ENCODE results near the gene ARRB2. TPM values are rescaled to one million over a fixed set of nuclear protein-coding genes. Genes with fewer than 3 reads are reported as not detected.
A peak's percentile ranks its signal among the peaks of the same experiment; 100 is the strongest.
"Not testable (repeated sequence)": the region's sequence is repeated elsewhere in the genome, so short reads cannot be mapped to it uniquely, and the experiment has no call there.

The ARRB2 gene
- total RNA-seq, 2 experiments from 2014 or later, result 210 to 226 TPM

DNA sequence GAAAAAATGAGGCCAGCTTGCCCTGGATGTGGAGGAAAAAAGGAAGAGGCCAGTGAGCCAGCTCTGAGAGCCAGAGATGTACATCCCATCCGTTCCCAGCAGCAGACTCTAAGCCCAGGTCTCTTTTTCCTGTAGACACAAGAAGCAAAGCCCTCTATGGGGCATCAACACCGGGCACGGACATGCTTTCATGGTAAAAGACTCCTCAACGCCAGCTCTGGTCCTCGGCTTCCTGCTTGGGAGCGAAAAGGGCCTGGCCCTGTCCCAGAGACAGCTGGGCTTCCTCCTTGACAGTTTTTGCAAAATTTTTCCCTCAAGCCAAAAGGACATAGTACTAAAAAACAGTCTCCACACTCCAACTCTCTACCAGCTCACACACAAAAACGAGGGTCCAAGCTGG is 33.6 kb upstream of the ARRB2 start:
- Mint-ChIP-seq H3K4me3 (no peak overlapping the region), H3K4me1 (ENCODE audit: low read depth) (peaks cover 11% of the 10 kb centered on the region), H3K27ac (no peak overlapping the region), H3K9me3 (no peaks in the 10 kb centered on the region), H3K27me3 (no peaks in the 10 kb centered on the region), H3K36me3 (peaks cover 53% of the 10 kb centered on the region)
- no peak for DNase-seq
- ChIA-PET POLR2A (no interaction called here), CTCF (no interaction called here)
- intact Hi-C loops (cut with micrococcal nuclease), result no loop called here

DNA sequence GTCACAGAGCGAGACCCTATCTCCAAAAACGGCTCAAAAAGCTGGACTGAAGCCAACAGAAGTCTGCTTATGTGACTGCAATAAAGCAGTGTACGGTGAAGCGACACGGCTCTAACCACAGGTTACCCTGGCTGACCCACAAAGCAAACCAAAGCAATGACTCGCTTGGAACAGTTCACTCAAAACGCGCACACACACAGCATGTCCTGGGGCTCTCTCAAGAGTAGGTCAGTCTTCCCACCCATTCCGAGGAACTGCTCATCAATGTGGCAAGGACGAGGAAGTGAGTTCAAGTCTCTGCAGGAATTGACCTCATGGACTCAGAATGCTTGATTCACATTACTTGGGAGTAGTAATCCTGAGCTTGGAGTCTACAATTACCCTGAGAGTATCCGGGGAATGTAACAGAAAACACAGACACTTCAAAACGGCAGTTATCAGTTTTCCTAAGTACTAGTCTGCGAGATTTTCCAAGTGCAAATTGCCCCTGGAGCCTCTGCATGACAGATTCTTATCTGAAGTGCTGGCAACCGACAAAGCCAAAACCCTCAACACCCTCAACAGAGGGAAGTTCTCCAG is 31.9 kb upstream of the ARRB2 start:
- intact Hi-C loops (cut with micrococcal nuclease), result loop anchor here (2.0 kb wide), 1 partner anchor 22 kb away; no protein-coding TSS in a partner anchor
- H3K9me3 Mint-ChIP-seq, result no peaks in the 10 kb centered on the region
- H3K27me3 Mint-ChIP-seq, result no peaks in the 10 kb centered on the region
- peaks cover 56% of the 10 kb centered on the region for H3K36me3 Mint-ChIP-seq
- POLR2A ChIA-PET, result no interaction called here
- H3K27ac Mint-ChIP-seq, result peak overlapping the region; percentile 49
- peak; percentile 71 for DNase-seq
- no peak overlapping the region for H3K4me3 Mint-ChIP-seq
- peaks cover 11% of the 10 kb centered on the region for H3K4me1 Mint-ChIP-seq (ENCODE audit: low read depth)
- CTCF ChIA-PET, result no interaction called here

DNA sequence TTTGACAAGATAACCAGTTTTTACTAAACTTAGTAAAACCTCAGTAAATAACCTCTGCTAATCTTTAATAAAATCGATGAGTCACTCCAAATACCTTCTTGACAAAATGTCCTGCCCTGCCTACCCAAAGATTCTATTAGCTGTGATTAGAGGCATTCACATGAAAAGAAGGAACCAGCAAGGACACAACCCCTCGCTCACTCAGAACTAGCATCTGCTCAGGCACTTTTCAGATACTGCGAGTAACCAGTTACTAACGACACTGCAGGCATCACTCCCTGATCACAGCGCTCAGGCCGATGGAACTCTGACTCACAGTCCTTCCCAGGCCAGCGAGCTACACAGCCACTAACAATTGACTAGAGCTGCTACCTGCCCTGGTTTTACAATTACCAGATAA is 30.8 kb upstream of the ARRB2 start:
- H3K4me1 Mint-ChIP-seq (ENCODE audit: low read depth), result peaks cover 11% of the 10 kb centered on the region
- no peak for DNase-seq
- no peak overlapping the region for H3K4me3 Mint-ChIP-seq
- ChIA-PET CTCF (interaction anchor here (0.6 kb wide), 1 partner anchor 8 kb away, joined by 3 read pairs; no protein-coding TSS in a partner anchor), POLR2A (no interaction called here)
- H3K36me3 Mint-ChIP-seq, result peaks cover 58% of the 10 kb centered on the region
- H3K9me3 Mint-ChIP-seq, result no peaks in the 10 kb centered on the region
- H3K27me3 Mint-ChIP-seq, result no peaks in the 10 kb centered on the region
- intact Hi-C loops (cut with micrococcal nuclease), result loop anchor here (2.0 kb wide), 1 partner anchor 23 kb away; no protein-coding TSS in a partner anchor
- H3K27ac Mint-ChIP-seq, result no peak overlapping the region

DNA sequence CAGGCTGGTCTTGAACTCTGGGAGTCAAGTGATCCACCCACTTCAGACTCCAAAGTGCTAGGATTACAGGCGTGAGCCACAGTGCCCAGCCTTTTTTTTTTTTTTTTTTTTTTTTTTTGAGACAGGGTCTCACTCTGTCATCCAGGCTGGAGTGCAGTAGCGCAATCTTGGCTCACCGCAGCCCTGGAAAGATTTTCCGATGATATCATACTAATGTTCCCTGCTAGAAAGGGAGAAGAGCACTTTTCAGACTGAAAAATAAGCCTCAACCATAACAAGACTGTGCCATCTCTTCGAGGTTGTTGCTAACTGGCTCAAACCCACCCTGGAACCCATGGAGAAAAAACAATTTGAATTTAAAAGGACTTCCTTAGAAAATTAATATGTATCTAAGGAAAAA is 26.7 kb upstream of the ARRB2 start:
- CTCF ChIA-PET, result interaction anchor here (0.7 kb wide), 1 partner anchor 67 kb away, joined by 3 read pairs; no protein-coding TSS in a partner anchor
- H3K27ac Mint-ChIP-seq; DNase-seq; H3K9me3 Mint-ChIP-seq; POLR2A ChIA-PET; H3K4me3 Mint-ChIP-seq; intact Hi-C loops (cut with micrococcal nuclease); H3K27me3 Mint-ChIP-seq: not testable (repeated sequence)
- Mint-ChIP-seq H3K4me1 (ENCODE audit: low read depth) (peaks cover 16% of the 10 kb centered on the region), H3K36me3 (peaks cover 43% of the 10 kb centered on the region)

DNA sequence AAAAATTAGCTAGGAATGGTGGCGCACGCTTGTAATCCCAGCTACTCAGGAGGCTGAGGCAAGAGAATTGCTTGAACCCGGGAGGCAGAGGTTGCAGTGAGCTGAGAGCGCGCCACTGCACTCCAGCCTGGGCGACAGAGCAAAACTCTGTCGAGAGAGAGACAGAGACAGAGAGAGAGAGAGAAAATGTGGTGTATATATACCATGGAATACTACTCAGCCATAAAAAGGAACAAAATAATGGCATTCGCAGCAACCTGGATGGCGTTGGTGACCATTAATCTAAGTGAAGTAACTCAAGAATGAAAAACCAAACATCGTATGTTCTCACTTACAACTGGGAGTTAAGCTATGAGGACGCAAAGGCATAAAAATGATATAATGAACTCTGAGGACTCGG is 20.6 kb upstream of the ARRB2 start:
- H3K9me3 Mint-ChIP-seq; H3K4me3 Mint-ChIP-seq; intact Hi-C loops (cut with micrococcal nuclease); DNase-seq; H3K27ac Mint-ChIP-seq; POLR2A ChIA-PET; H3K27me3 Mint-ChIP-seq: not testable (repeated sequence)
- H3K4me1 Mint-ChIP-seq (ENCODE audit: low read depth), result peaks cover 41% of the 10 kb centered on the region
- CTCF ChIA-PET, result interaction anchor here (1.2 kb wide), 1 partner anchor 20 kb away, joined by 3 read pairs; the partner anchor contains the start of gene ARRB2
- peaks cover 49% of the 10 kb centered on the region for H3K36me3 Mint-ChIP-seq

DNA sequence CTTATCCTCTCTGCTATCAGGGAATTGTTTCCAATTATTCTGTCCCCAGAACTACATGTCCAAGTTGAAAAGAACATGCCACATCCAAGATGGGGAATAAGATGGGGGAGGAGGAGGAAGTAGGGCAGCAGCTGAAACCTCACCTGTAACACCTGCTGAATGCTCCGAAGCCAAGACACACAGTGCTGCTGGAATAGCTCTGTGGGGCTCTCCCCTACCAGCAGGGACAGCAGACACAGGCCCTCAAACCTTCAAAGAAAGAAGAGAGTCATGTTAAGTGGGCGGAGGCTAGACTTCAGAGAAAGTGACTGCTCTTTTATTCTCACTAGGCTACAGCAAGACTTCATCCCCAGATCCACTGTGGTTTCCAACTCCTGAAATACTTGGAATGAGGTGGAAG is 19.7 kb upstream of the ARRB2 start:
- Mint-ChIP-seq H3K9me3 (no peaks in the 10 kb centered on the region), H3K36me3 (peaks cover 49% of the 10 kb centered on the region), H3K27me3 (no peaks in the 10 kb centered on the region), H3K4me1 (ENCODE audit: low read depth) (peaks cover 44% of the 10 kb centered on the region), H3K27ac (no peak overlapping the region), H3K4me3 (no peak overlapping the region)
- POLR2A ChIA-PET, result no interaction called here
- CTCF ChIA-PET, result no interaction called here
- DNase-seq, result no peak
- intact Hi-C loops (cut with micrococcal nuclease), result no loop called here

DNA sequence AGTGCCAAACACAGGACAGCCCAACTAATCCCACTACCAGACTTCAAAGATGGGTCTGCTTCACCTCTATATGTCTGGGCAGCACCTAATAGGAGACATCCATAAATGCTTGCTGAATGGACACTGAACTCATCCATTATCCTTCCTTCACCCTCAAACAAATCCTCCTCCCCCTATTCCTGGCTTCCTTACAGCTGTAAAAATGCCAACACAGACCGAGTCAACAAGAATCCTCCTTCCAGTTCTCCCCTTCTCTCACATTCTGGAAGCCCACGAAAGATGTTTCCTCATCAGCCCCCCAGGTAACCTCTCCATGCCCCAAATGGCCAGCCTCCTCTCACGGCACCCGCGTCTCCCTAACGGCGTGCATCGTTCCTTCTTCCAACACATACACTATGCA is 18.7 kb upstream of the ARRB2 start:
- Mint-ChIP-seq H3K4me1 (ENCODE audit: low read depth) (peaks cover 53% of the 10 kb centered on the region), H3K9me3 (no peaks in the 10 kb centered on the region), H3K36me3 (peaks cover 45% of the 10 kb centered on the region), H3K4me3 (no peak overlapping the region), H3K27me3 (no peaks in the 10 kb centered on the region), H3K27ac (no peak overlapping the region)
- ChIA-PET CTCF (interaction anchor here (0.7 kb wide), 1 partner anchor 136 kb away, joined by 4 read pairs; no protein-coding TSS in a partner anchor), POLR2A (no interaction called here)
- DNase-seq, result no peak
- intact Hi-C loops (cut with micrococcal nuclease), result no loop called here

DNA sequence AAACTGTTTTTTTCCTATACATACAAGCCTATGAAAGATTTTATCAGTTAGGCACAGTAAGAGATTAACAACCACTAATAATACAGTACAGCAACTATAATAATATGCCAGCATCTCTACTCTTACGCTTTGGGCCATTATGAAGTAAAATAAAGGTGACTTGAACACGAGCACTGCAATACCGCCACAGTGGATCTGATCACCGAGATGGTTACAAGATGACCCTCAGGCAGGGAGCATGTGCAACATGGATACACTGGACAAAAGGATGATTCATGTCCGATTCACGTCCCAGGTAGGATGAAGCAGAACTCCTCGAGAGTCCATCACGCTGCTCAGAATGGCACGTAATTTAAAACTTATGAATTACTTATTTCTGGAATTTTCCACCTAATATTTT is 17.0 kb upstream of the ARRB2 start:
- DNase-seq, result no peak
- Mint-ChIP-seq H3K4me1 (ENCODE audit: low read depth) (peaks cover 59% of the 10 kb centered on the region), H3K9me3 (no peaks in the 10 kb centered on the region), H3K36me3 (peaks cover 40% of the 10 kb centered on the region), H3K27ac (no peak overlapping the region), H3K27me3 (no peaks in the 10 kb centered on the region), H3K4me3 (no peak overlapping the region)
- POLR2A ChIA-PET, result no interaction called here
- CTCF ChIA-PET, result no interaction called here
- intact Hi-C loops (cut with micrococcal nuclease), result no loop called here

DNA sequence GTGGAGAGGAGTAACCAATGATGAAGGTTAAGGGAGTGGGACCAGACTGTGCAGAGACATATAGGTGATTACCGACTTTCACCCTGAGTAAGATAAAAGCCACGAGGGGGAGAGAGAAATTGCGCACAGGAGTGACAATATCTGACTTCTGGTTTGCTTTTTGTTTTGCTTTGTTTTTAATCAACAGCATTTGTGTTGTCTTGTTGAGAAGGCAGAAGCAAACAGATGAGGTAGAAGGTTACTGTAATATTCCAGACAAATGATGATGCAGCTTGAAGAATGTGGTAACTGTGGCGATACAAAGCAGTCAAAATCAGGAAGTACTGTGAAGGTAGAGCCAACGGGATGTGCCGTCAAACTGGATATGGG is 14.0 kb upstream of the ARRB2 start:
- H3K4me1 Mint-ChIP-seq (ENCODE audit: low read depth), result peaks cover 55% of the 10 kb centered on the region
- H3K27ac Mint-ChIP-seq, result peak overlapping the region; percentile 88
- H3K27me3 Mint-ChIP-seq, result no peaks in the 10 kb centered on the region
- intact Hi-C loops (cut with micrococcal nuclease), result loop anchor here (1.0 to 5.0 kb wide), 4 partner anchors 32 to 322 kb away; no protein-coding TSS in a partner anchor
- POLR2A ChIA-PET, result interaction anchor here (0.9 kb wide), 1 partner anchor 323 kb away, joined by 3 read pairs; no protein-coding TSS in a partner anchor
- H3K4me3 Mint-ChIP-seq, result peak overlapping the region; percentile 21
- peaks cover 17% of the 10 kb centered on the region for H3K36me3 Mint-ChIP-seq
- no peaks in the 10 kb centered on the region for H3K9me3 Mint-ChIP-seq
- CTCF ChIA-PET, result interaction anchor here (0.7 kb wide), 1 partner anchor 15 kb away, joined by 3 read pairs; no protein-coding TSS in a partner anchor
- DNase-seq, result peak; percentile 52

DNA sequence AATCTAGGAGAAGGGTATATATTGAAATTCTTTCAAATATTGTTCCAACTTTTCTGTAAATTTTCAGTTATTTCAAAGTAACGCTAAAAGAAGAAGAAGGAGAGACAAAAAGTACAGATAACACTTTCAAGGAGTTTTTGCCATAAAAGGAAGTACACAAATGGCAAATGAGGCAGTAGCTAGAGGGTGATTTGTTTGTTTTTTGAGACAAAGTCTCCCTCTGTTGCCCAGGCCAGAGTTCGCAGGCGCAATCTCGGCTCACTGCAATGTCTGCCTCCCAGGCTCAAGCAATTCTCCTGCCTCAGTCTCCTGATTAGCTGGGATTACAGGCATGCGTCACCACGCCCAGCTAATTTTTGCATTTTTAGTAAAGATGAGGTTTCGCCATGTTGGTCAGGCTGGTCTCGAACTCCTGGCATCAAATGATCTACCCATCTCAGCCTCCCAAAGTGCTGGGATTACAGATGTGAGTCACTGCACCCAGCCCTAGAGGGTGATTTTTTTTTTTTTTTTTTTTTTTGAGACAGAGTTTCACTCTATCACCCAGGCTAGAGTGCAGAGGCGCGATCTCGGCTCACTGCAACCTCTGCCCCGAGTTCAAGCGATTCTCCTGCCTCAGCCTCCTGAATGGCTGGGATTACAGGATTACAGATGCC is 10.9 kb upstream of the ARRB2 start:
- CTCF ChIA-PET, result interaction anchor here (1.0 kb wide), 1 partner anchor 133 kb away, joined by 5 read pairs; no protein-coding TSS in a partner anchor
- H3K4me3 Mint-ChIP-seq, H3K36me3 Mint-ChIP-seq, POLR2A ChIA-PET, H3K27me3 Mint-ChIP-seq, H3K27ac Mint-ChIP-seq, DNase-seq, H3K9me3 Mint-ChIP-seq: not testable (repeated sequence)
- intact Hi-C loops (cut with micrococcal nuclease), result loop anchor here (5.0 kb wide), 2 partner anchors 42 to 132 kb away; no protein-coding TSS in a partner anchor
- H3K4me1 Mint-ChIP-seq (ENCODE audit: low read depth), result peaks cover 61% of the 10 kb centered on the region

DNA sequence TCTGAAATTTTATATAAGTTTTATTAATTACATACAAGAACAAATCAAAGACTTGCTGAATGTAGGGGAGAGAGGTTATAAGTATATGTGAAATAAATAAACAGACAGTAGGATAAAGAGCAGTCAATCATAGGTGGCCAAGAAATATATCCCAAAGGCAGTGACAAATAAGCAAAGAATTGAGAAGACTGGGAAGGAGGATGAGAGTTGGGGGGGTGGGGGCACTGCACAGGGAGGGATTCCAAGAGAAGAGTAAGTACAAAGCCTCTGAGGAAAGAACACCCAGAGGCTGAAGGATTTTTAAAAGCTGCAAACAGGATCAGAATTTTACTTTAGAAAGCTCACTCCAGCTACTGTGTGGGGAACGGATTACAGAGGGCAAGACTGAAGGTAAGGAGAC is 9.3 kb upstream of the ARRB2 start:
- Mint-ChIP-seq H3K27ac (peak overlapping the region; percentile 46), H3K9me3 (no peaks in the 10 kb centered on the region), H3K27me3 (no peaks in the 10 kb centered on the region), H3K36me3 (peaks cover 8% of the 10 kb centered on the region), H3K4me1 (ENCODE audit: low read depth) (peaks cover 69% of the 10 kb centered on the region), H3K4me3 (no peak overlapping the region)
- ChIA-PET POLR2A (interaction anchor here (0.5 kb wide), 1 partner anchor 189 kb away, joined by 4 read pairs; no protein-coding TSS in a partner anchor), CTCF (interaction anchor here (1.1 to 1.4 kb wide), 3 partner anchors 9 to 132 kb away, joined by 3 to 4 read pairs (median 3); no protein-coding TSS in a partner anchor)
- intact Hi-C loops (cut with micrococcal nuclease), result no loop called here
- DNase-seq, result no peak

DNA sequence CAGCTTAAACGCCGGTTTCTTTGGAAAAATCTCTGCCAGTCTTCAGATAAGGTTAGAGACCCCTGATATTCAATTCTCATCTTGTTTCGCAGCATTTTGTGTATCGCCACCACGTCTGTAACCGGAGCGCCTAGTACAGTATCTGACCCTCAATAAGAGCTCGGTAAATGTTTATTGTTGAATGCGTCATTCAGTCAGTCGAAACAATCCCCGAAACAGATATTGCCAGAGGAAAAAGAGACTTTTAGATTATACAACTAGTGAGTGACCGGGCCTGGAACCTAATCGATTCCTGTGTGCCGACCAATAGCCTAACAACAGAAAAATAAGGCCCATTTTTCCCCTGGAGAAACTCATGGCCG is 7.1 kb upstream of the ARRB2 start:
- intact Hi-C loops (cut with micrococcal nuclease), result no loop called here
- Mint-ChIP-seq H3K4me3 (peak overlapping the region; percentile 92), H3K27me3 (no peaks in the 10 kb centered on the region), H3K36me3 (peaks cover 6% of the 10 kb centered on the region), H3K4me1 (ENCODE audit: low read depth) (peaks cover 56% of the 10 kb centered on the region), H3K9me3 (peaks cover 1% of the 10 kb centered on the region), H3K27ac (peak overlapping the region; percentile 97)
- DNase-seq, result no peak
- ChIA-PET POLR2A (interaction anchor here (0.5 to 2.7 kb wide), 4 partner anchors 27 to 264 kb away, joined by 3 to 9 read pairs (median 4); partner anchors contain the start of genes MED11 and SPAG7), CTCF (interaction anchor here (3.1 kb wide), 1 partner anchor 87 kb away, joined by 18 read pairs; no protein-coding TSS in a partner anchor)

Measured in activated CD4-positive, alpha-beta memory T cell treated with anti-CD3 and anti-CD28 coated beads for 36 hours (primary cell).